Measurements from ENCODE around the gene UBR4.

The UBR4 gene

DNA sequence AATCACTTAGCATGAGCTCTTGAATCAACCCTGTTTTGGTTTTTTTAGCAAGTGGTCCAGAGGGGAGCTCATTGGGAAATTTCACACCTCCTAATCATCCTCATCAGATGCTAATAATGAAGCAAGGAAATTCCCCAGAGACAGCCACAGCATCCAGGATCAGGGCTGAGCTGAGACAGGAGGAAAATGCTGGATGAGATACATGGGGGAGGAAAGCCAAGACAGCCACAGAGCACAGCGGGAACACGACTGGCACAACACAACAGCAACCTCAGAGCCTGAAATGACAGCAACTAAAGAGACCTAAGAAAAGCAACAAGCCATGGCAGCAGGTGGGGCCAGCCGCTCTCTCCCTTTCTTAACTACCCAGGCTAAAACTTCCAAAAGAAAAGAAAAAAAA lies 70.4 kb downstream of the UBR4 start:
- TF ChIP-seq, protein P1, sequence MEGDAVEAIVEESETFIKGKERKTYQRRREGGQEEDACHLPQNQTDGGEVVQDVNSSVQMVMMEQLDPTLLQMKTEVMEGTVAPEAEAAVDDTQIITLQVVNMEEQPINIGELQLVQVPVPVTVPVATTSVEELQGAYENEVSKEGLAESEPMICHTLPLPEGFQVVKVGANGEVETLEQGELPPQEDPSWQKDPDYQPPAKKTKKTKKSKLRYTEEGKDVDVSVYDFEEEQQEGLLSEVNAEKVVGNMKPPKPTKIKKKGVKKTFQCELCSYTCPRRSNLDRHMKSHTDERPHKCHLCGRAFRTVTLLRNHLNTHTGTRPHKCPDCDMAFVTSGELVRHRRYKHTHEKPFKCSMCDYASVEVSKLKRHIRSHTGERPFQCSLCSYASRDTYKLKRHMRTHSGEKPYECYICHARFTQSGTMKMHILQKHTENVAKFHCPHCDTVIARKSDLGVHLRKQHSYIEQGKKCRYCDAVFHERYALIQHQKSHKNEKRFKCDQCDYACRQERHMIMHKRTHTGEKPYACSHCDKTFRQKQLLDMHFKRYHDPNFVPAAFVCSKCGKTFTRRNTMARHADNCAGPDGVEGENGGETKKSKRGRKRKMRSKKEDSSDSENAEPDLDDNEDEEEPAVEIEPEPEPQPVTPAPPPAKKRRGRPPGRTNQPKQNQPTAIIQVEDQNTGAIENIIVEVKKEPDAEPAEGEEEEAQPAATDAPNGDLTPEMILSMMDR (conservative IDR thresholded peaks at IDR 0.05; ENCODE audit: low read depth): no peak
- ChIA-PET POLR2A (ENCODE audit: low non-redundant PET) (no interaction called here), CTCF (interaction anchor here (0.7 kb wide), 1 partner anchor 1478 kb away, joined by 3 read pairs; no protein-coding TSS in a partner anchor)
- H3K27ac ChIP-seq: no peak overlapping the region
- no peak for DNase-seq (ENCODE audit: low spot score)

DNA sequence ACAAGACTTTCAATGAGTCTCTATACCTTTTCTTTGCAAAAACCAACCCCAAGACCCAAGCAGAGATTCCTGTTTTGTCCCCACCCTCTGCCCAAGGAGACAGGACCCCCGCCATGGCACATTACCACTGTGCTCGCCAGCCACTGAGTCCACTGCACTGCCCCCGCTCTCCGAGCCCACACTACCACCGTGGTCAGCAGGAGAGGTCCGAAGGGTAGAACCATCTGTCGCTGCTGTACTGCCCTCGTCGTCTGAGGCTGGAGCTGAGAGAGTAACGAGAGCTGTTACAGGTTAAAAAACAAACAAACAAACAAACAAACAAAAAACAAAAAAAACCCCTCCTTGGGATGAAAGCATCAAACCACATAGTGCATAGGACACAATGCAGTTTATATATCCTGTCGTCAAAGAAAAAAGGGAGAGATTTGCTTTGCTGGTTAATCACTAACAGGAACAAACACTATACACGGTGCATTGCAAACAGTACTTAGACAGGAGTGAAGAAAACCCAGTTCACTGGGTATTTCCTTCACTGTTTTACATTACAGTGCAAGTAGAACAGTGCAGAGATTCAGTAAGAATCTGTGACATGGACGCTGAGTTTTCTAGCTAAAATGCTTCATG lies 71.0 kb downstream of the UBR4 start:
- no peak overlapping the region for H3K27ac ChIP-seq
- DNase-seq (ENCODE audit: low spot score): no peak
- ChIA-PET POLR2A (ENCODE audit: low non-redundant PET) (no interaction called here), CTCF (interaction anchor here (0.7 kb wide), 1 partner anchor 1478 kb away, joined by 3 read pairs; no protein-coding TSS in a partner anchor)
- TF ChIP-seq, protein P1 (conservative IDR thresholded peaks at IDR 0.05; ENCODE audit: low read depth): no peak

DNA sequence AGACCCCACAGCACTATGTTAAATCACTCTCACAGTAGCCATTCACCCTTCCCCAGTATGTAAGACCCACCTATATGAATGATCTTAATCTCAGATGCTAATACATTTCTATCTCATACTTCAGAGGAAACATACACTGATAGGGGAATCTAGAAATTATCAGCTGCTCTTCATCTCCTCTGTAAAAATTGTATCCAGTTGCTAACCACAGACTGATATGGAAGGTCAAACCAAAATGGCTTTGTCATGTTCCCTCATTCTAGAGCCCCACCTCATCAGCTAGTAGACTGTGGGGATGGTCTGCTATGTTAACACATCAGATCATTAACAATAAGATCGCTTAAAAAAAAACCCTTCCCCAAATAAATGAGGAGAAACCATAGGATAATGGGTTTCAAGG lies 71.7 kb downstream of the UBR4 start:
- POLR2A ChIA-PET (ENCODE audit: low non-redundant PET): no interaction called here
- no peak overlapping the region for H3K27ac ChIP-seq
- CTCF ChIA-PET: no interaction called here
- no peak for DNase-seq (ENCODE audit: low spot score)
- TF ChIP-seq, protein P1 (conservative IDR thresholded peaks at IDR 0.05; ENCODE audit: low read depth): no peak

DNA sequence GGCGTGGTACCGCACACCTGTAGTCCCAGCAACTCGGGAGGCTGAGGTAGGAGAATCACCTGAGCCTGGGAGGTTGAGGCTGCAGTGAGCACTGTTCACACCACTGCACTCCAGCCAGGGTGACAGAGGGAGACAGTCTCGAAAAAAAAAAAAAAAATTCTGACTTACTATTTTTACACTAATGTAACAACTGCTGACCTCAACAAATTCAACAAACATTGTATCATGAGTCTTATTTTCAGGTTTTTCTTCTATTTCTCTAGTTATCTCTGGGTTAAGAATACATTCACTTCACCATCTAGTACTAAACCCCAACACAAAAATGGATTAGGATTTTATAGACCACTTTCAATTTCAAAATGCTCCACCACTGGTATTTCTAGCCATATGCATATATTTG lies 72.9 kb downstream of the UBR4 start:
- no peak overlapping the region for H3K27ac ChIP-seq
- no peak for DNase-seq (ENCODE audit: low spot score)
- ChIA-PET POLR2A (ENCODE audit: low non-redundant PET) (no interaction called here), CTCF (no interaction called here)
- TF ChIP-seq, protein P1 (conservative IDR thresholded peaks at IDR 0.05; ENCODE audit: low read depth): no peak

DNA sequence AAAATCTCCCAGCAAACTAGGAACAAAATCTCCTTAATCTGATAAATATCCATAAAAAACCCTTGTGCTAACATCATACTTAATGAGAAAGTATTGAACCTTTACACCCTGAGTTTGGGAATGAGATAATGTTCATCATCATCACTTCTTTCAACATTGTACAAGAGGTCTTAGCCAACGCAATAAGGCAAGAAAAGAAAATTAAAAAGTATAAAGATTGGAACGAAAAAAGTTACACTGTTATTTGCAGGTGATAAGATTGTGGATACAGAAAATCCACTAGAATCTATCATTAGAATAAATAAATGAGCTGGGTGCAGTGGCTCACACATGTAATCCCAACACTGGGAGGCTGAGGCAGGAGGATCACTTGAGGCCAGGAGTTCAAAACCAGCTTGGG lies 76.7 kb downstream of the UBR4 start:
- TF ChIP-seq, protein P1 (conservative IDR thresholded peaks at IDR 0.05; ENCODE audit: low read depth): no peak
- DNase-seq (ENCODE audit: low spot score): no peak
- POLR2A ChIA-PET (ENCODE audit: low non-redundant PET): interaction anchor here (0.7 kb wide), 1 partner anchor 33 kb away, joined by 3 read pairs; no protein-coding TSS in a partner anchor
- no peak overlapping the region for H3K27ac ChIP-seq
- CTCF ChIA-PET: no interaction called here

DNA sequence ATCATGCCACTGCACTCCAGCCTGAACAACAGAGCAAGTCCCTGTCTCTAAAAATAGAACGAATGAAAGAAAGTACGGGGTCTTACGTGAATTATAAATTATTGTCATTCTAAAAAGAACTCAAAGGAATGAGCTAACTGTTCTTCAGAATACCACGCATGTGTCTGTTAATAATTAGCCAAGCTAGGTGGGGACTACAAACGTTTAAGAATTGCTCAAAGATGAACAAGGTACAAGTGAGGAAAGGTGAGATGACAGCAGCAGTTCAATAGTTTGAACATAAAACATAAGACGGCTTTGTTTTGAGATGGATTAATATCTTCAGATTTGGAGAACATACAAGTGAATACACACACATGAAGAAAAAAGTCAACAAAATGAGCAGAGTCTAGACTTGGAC lies 79.6 kb downstream of the UBR4 start:
- TF ChIP-seq, protein P1 (conservative IDR thresholded peaks at IDR 0.05; ENCODE audit: low read depth): no peak
- CTCF ChIA-PET: no interaction called here
- DNase-seq (ENCODE audit: low spot score): no peak
- POLR2A ChIA-PET (ENCODE audit: low non-redundant PET): no interaction called here
- H3K27ac ChIP-seq: no peak overlapping the region
